GM21360 (cell line): ENCODE measurements around the gene GANC.
"Not testable (repeated sequence)": the region's sequence is repeated elsewhere in the genome, so short reads cannot be mapped to it uniquely, and the experiment has no call there.

Experiments used
- ATAC-seq: cut with Tn5 transposase; IDR thresholded peaks from one replicate; pipeline ENCODE4 v1.9.1; 2021; ENCODE audit warnings: mild to moderate bottlenecking, moderate library complexity; ENCODE audit not compliant: unreplicated experiment

Gene GANC

GRCh38 chr15:42272939-42273899, at the start of gene GANC, which contains the start of gene TMEM87A:
TSS of gene GANC (plus strand) at chr15:42273201. CDS start at chr15:42274482, 1,281 bp downstream.
TSS of gene TMEM87A (minus strand) at chr15:42273433. CDS start at chr15:42273398, 35 bp downstream.
- peak; percentile 79 for ATAC-seq

GRCh38 chr15:42226648-42227047, 46.4 kb upstream of the GANC start:
- ATAC-seq: no peak

GRCh38 chr15:42228036-42228435, 45.0 kb upstream of the GANC start:
- ATAC-seq: no peak

- ATAC-seq: not testable (repeated sequence)
These were observed 44.0 kb upstream of the GANC start for GRCh38 chr15:42228981-42229380.

- ATAC-seq: no peak
These were observed 41.9 kb upstream of the GANC start for GRCh38 chr15:42231088-42231487.

GRCh38 chr15:42232606-42233005, 40.4 kb upstream of the GANC start:
- no peak for ATAC-seq

- no peak for ATAC-seq
These were observed 39.9 kb upstream of the GANC start for GRCh38 chr15:42233107-42233506.

GRCh38 chr15:42239528-42240182, 33.3 kb upstream of the GANC start:
- ATAC-seq: no peak

GRCh38 chr15:42240823-42241222, 32.2 kb upstream of the GANC start:
- no peak for ATAC-seq

- ATAC-seq: no peak
These were observed 19.7 kb upstream of the GANC start for GRCh38 chr15:42253300-42253699.

GRCh38 chr15:42264795-42265194, 8.2 kb upstream of the GANC start:
- ATAC-seq: no peak

GRCh38 chr15:42267286-42267685, 5.7 kb upstream of the GANC start:
- no peak for ATAC-seq

GRCh38 chr15:42270551-42270950, 2.5 kb upstream of the GANC start:
- ATAC-seq: no peak

GRCh38 chr15:42270996-42271395, 2.0 kb upstream of the GANC start:
- ATAC-seq: no peak

- ATAC-seq: peak; percentile 11
These were observed 1.1 kb downstream of the GANC start for GRCh38 chr15:42273900-42274701.

GRCh38 chr15:42274702-42274989, 1.6 kb downstream of the GANC start:
- no peak for ATAC-seq

GRCh38 chr15:42275780-42276391, 2.9 kb downstream of the GANC start:
- no peak for ATAC-seq

GRCh38 chr15:42276762-42277161, 3.8 kb downstream of the GANC start:
- no peak for ATAC-seq

GRCh38 chr15:42279234-42279723, 6.3 kb downstream of the GANC start:
- no peak for ATAC-seq

GRCh38 chr15:42282344-42282743, 9.3 kb downstream of the GANC start:
- no peak for ATAC-seq

- no peak for ATAC-seq
These were observed 9.9 kb downstream of the GANC start for GRCh38 chr15:42282926-42283325.
